Stimulated activated CD8-positive, alpha-beta memory T cell treated with anti-CD3 and anti-CD28 coated beads, Interleukin-15, amount 100 ng/mL, for 4 hours (primary cell): Measurements from ENCODE around the gene SOX11.

ENCODE experiments used
- DNase-seq, 2 donors: peaks; one replicate each; pipeline ENCODE4 v3.0.0-alpha.2; 2020; ENCODE audit warnings: low read depth in 2 of 2

Gene SOX11

DNA sequence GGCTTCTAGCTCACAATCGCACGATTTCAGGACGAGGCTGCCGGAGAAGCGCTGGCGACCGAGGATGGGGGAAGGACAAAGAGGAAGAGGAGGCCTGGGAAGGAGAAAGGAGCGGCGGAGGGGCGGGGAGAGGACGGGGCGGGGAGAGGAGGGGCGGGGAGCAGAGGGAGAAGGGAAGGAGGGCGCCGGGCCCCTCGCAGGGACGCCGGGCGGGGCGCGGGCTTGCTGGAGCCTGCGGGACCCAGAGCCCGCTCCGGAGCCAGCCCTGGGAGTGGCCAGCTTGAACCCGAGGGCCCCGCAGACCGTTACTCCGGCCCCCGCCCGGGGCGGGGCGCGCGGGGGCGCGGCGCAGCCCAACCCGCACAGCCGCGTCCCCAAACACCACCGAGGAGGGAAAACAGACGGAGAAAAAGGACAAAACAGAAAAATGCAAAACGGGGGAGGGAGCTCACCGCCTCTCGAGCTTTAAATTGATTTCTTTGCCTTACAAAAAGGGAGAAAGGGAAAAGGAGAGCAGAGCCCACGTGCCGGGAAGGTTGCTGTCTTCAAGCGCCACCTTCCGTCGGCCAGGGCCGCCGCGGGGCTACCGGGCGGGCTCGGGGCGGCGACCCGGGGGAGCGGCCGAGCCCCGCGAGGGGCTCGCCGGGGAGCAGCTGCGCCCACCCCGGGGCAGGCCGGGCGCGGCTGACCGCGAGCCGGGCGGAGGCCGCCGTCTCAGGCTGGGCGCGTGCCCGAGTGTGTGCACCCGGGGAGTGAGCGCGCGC, 781 bp upstream of the SOX11 start:
- DNase-seq = no peak

DNA sequence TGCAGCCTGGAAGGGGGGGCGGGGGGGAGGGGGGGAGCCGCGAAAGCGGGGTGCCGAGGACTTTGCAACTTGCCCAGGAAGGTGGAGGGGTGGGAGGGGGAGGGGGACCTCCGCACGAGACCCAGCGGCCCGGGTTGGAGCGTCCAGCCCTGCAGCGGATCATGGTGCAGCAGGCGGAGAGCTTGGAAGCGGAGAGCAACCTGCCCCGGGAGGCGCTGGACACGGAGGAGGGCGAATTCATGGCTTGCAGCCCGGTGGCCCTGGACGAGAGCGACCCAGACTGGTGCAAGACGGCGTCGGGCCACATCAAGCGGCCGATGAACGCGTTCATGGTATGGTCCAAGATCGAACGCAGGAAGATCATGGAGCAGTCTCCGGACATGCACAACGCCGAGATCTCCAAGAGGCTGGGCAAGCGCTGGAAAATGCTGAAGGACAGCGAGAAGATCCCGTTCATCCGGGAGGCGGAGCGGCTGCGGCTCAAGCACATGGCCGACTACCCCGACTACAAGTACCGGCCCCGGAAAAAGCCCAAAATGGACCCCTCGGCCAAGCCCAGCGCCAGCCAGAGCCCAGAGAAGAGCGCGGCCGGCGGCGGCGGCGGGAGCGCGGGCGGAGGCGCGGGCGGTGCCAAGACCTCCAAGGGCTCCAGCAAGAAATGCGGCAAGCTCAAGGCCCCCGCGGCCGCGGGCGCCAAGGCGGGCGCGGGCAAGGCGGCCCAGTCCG, 540 bp downstream of the SOX11 start:
- DNase-seq = no peak

DNA sequence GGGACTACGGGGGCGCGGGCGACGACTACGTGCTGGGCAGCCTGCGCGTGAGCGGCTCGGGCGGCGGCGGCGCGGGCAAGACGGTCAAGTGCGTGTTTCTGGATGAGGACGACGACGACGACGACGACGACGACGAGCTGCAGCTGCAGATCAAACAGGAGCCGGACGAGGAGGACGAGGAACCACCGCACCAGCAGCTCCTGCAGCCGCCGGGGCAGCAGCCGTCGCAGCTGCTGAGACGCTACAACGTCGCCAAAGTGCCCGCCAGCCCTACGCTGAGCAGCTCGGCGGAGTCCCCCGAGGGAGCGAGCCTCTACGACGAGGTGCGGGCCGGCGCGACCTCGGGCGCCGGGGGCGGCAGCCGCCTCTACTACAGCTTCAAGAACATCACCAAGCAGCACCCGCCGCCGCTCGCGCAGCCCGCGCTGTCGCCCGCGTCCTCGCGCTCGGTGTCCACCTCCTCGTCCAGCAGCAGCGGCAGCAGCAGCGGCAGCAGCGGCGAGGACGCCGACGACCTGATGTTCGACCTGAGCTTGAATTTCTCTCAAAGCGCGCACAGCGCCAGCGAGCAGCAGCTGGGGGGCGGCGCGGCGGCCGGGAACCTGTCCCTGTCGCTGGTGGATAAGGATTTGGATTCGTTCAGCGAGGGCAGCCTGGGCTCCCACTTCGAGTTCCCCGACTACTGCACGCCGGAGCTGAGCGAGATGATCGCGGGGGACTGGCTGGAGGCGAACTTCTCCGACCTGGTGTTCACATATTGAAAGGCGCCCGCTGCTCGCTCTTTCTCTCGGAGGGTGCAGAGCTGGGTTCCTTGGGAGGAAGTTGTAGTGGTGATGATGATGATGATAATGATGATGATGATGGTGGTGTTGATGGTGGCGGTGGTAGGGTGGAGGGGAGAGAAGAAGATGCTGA, 1.4 kb downstream of the SOX11 start:
- no peak for DNase-seq

DNA sequence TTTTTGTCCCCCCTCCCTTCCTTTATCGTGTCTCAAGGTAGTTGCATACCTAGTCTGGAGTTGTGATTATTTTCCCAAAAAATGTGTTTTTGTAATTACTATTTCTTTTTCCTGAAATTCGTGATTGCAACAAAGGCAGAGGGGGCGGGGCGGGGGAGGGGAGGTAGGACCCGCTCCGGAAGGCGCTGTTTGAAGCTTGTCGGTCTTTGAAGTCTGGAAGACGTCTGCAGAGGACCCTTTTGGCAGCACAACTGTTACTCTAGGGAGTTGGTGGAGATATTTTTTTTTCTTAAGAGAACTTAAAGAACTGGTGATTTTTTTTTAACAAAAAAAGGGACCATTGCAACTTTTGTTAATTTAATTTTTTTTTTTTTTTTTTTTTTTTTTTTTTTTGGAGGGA, 2.1 kb downstream of the SOX11 start:
- no peak for DNase-seq

DNA sequence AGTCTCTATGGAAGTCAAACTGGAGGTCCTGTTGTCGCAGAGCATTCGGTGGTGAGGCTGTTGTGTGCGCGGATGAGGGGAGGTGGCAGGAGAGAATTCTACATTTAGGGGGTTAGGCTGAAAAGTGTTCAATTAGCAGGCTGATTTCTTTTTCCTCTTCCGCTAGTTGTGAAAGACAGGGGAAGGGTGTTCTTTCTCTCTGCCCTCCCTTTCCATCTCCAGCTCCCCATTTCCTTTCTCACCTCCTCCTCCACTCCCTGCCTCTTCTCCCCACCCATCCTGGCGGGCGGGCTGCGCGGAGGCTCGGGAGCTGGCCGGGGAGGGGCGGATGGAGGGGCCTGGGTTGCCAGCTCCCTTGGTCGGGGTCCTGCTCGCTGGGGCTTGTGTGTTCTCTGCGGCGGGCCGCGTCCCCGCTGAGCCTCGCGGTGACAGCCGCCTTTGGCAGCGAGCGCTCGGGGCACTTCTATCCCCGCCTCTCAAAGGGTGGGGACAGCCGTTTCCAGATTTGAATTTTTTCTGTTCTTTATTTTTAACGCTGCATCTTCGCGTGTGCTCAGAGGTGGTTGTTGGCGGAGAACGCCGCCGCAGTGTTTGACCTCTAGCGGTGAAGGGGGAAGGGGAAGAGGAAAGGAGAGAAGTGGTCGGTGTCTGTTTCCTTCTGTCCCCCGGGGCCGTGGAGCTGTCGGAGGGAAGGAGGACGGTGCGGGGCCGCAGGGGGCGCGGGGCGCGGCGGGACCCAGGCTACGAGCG, 3.6 kb downstream of the SOX11 start:
- no peak for DNase-seq

DNA sequence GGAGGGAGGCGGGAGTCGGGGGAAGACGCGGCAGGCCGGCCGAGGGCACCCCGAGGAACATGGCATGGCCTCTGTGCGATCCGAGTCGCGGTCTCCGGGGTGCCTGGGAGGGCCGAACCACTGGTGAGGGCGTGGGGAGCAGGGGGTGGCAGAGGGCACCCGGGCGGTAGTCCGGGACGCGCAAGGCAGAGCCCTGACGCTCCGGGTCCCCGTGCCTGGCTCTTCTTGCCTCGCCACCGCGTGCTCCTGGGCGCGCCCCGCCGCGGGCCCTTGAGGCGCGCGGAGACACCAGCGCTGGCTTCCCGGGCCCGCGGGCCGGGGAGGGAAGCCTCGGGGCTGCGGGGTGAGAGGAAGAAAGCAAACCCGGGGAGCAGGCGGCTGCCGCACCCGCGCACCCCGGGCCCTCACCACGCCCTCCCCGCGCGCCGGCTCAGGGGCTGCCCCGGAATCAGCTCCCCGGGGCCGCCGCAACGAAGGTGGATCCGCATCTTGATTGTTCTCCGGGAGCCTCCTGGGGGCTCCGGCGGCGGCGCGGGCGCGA, 4.3 kb downstream of the SOX11 start:
- DNase-seq = no peak

DNA sequence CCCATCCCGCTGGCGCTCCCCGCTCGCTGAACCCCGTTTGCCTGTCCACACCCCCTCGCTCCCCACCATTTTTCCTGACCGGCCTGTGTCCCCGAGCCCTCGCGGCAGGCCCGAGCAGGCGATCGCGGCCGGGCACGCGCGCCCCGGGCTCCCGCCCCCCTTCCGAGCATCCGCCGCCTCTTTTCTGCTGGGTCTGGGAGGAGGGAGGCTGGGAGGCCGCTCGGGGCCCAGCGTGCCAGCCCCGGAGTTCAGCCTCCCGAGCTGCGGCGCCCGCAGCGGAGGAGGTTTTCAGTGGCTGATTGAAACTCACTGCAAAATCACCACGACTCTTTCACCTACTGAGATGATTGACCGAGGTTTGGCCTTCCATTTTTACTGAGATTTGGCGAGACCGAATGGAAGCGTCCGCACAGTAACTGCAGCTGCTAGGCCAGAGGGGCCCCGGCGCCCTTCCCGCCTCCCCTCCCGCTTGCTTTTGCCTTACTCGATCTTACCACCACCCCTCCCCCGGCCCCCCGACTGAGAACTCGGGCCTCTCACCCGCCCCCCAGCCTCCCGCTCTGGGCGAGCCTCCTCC, 4.8 kb downstream of the SOX11 start:
- DNase-seq = no peak

DNA sequence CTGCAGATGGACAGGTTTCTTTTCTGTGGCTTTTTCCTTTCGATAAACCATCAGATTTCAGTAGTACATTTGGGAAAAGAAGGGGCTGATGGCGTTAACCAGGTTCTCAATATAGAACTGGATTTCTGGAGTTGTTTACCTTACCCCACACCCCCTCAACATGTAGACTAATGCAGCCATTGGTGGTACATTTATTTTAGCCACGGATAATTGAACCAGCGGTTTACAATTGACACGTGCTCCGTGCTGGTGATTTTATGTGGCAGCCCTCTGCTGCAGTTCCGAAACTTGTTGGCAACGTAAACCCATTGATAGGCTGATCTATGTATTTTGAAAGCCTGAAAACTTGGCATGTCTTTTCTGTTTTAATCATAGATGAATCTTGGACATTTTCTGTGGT, 5.4 kb downstream of the SOX11 start:
- no peak for DNase-seq

DNA sequence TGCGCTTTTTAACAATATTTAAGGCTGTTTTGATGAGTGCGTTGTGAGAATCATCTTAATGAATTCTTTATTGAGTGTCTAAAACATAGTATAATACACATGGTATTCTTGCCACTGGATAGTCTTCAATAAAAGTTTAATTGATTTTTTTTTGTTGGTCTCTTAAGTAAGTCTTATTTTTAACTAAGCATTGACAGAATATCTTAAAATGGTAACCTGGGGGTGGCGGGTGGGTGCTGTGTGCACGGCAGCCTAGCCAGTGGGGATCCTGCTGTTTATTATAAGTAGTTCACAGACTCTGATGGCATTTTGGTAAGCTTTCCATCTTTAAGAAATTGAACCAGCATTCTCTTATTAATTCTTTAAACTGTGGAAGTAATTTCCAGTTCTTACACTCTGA, 6.0 kb downstream of the SOX11 start:
- no peak for DNase-seq

DNA sequence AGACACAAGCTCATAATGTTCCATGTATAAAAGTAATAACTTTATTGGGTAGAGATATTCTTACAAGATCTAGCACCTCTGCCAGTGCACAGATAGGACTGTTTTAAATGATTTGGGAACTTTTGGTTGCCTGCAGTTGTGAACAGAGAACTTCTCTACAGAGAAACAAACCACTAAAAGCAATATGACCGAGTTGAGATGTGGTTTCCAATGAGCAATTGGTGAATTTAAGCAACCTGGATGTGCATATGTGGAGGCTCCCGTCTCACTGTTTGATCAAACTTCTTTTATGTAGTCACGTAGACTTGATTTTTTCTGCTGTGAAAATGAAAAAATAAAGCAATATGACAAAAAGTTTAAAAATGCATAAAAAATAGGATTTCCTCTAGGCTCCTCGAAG, 7.8 kb downstream of the SOX11 start:
- DNase-seq = no peak

DNA sequence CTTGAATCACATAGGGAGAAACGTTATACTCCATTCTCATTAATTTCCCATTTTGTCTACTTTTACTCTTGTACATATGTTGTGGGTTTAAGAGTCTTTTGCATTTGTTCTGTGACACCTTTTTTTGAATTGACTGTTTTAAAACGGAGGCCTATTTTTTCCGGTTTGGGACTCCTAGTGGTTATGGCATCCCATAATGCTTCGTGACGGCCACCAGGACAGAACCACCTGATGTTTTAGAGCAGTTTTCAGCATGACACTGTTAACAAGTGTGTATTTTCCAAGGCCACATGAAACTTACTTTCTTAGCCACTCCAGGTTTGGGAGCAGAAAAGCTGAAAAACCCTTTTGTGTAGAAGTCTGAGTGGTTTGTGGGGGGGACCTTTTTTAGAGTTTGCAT, 8.4 kb downstream of the SOX11 start:
- no peak for DNase-seq

DNA sequence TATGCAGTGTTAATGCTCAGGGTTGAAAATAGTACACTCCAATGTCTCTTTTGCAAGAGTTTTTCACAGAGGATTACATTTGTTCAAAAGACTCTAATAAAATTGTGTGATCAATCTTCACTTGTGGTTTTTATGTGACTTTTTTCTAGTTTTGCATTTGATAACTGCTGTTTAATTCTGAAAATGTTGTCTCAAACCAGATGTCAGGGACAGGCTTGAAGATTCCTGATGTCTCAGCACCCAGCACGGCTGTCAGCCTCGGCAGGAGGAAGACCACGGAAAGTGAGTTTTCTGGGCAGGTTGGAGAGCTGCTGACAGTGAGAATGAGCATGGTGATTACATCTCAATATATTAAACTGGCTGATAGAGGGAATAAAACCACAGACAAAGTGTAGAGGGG, 9.1 kb downstream of the SOX11 start:
- DNase-seq = no peak

DNA sequence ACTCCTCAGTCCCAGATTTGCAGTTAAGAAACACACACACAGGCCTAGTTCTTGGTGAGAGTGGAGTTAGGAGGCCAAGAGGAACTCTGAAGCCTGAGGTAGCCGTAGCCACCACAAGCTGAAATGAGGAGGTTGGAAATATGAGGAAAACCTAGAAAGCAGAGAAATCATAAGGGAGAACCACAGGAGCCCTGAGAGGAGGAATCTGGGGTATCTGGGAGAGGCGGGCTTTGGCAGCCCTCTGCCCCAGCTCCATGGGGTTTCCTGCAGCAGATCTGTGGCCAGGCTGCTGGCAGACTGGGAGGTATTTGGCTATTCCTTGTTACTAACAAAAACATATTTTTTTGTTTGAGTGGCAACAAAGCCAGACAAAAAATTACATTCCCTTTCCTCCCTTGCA, 11.0 kb downstream of the SOX11 start:
- no peak for DNase-seq

DNA sequence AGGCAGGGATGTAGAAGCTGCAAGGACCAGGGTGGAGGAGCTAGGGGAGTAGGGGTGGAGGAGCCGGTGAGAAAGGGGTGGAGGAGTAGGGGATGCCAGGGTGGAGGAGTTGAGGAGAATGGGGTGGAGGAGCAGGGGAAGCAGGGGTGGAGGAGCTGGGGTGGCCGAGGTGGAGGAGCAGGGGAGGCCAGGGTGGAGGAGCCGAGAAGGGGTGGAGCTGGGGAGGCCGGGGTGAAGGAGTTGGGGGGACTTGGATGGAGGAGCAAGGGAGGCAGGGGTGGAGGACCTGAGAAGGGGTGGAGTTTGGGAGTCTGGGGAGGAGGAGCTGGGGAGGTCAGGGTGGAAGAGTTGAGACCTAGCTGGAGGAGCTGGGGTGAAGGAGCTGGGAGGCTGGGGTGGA, 13.3 kb downstream of the SOX11 start:
- DNase-seq = no peak

DNA sequence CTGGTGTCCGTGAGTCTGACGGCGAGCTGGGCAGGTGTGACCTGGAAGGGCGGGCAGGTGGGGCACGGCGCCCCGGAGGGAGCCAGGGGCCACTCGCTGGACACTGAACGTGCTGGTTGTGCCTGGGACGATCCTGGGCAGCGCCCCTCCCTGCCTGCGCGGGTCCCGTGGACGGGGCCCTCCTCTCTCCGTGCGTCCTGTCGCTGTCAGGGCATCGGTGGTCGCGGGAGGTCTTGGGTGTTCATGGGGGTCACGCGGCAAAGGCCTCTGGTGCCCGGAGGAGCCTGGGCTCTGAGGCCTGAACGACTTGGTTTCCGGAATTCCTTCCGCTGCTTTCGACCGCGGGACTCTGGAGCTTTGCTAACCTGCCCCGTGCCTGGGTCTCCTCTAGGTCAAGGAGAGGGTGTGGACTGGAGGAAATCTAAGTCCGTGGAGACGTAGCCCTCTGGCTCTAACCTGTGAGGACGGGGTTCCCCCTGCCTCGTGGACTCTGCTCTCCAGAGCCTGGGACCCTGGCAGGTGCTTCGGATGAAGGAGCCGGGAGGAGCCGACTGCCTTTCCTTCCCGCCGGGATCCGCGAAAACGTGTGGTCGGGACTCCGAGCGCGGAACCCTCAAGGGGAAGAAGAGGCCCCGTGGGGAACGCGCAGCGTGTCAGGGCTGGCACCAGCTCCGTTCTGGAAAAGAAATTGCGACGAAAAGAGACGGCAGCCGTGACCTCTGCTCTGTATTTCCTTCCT, 14.7 kb downstream of the SOX11 start:
- no peak for DNase-seq

DNA sequence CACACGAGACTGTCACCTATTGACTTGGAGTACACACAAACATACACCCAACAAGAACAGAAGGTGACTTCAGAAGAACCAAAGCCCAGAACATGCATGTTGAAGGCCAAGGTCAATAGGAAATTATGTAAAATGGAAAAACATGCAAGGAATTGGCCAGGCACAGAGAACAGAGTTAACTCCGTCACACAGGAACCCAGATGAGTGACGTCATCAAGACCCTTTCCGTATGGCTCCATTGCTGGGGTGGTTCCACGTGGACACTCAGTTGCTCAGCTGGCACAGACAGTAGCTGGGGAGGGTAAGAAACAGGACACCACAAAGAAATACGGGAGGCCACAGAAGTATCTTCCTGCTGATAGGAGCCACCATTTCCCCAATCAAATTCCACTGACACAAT, 18.4 kb downstream of the SOX11 start:
- no peak for DNase-seq

DNA sequence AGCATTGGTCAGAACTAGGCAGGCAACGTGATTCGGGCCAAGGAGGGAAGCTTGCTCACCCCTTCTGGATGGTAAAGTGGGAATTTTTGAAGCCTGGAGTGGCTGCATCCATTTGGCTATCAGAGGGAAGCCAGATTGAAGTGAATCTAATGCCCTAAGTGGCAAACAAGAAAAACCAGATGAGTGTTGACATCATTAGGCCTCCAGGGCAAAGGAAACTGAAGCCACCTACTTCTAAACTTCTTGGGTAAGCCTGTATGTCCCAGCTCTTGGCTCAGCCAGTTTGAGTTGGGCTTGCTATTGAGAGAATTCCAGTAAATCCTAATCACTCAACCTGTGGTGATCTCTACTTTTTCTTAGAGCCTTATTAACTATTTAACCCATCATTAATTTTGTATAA, 20.9 kb downstream of the SOX11 start:
- DNase-seq = no peak

DNA sequence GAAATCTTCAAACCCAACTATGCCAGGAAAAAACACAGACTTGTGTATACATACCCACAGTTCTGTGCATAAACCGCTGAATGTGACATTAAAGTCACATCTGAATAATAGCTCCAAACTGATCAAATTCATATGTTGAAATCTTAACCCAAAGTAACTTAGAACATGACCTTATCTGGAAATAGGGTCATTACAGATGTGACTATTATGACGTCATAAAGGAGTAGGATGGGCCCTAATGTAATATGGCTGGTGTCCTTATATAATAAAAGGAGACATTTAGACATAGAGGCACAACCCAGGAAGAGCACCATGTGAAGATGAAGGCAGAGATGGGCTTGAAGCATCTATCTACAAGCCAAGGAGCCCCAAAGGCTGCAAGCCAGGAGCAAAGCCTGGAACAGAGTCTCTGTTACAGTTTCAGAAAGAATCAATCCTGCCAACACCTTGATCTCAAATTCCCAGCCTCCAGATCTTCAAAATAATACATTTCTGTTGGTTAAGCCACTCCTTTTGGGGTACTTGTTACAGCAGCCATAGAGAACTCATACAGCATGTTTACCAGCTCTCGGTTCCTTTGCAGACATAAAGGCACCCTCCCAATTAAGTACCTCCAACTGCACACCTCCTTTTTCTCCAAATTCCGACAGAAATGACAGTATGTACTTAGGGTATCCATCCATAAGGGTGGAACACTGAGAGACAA, 27.6 kb downstream of the SOX11 start:
- no peak for DNase-seq

DNA sequence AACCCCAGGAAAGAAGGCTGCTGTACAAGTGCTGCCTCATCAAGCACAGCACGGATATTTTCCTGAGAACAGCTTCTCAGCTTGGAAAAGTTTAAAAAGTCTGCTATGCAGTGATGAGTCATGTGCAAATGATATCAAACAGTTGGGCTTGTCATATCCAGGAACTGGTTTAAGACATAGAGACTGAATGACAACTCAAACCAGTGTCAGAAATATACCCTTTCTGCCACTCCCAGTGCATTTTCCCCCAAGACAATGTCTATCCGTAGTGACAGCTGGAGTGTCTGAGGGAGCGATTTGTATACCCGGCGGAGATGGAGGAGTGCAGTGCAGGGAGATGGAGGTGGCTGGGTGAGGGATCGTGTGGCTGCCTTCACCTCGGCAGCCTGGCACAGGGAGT, 28.2 kb downstream of the SOX11 start:
- no peak for DNase-seq

DNA sequence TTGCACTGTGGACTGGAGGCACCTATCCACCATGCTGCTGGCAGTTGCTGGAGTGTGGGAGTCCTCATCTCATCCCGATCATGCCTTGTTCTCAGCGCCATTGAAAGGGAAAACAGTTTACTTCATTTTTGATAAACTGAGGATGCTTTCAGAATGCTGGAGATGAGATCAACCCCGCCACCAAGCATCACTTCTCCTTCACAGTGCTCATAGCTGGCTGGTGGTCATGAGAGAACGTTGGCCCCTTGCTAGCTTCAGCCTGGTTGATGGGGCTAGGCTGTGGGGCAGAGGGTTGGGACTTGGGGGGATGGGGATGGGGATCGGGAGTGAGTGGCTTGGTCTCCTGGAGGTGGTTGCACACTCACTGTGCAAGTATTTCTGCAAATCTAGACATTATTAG, 30.1 kb downstream of the SOX11 start:
- DNase-seq = no peak
